Erythroblast (primary cell): Measurements from ENCODE around the gene F8A1.

Experiments used
- GATA1 ChIP-seq: IDR thresholded peaks from 2 replicates; pipeline ENCODE4 v1.6.1; 2011; ENCODE audit warnings: low read depth, mild to moderate bottlenecking, control low read depth, low read length, moderate library complexity
- POLR2A ChIP-seq: IDR thresholded peaks from 2 replicates; pipeline ENCODE4 v1.6.1; 2011; ENCODE audit warnings: mild to moderate bottlenecking, low read length

DNA sequence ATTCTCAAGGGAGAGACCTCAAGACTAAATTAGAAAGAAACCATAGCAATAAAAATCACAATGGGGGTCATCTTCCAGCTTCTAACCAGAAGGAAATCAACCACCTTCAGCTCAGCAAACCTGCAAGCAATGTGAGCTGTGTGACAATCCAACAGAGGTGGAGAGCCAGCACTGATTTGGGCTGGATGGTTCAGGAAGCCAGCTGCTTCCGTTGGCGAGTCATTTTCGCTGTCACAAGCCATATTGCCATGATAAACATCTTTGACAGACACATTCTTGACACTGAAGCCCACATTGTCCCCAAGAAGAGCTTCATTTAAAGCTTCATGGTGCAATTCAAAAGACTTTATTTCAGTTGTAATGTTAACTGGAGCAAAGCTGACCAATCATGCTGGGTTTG is 22.7 kb downstream of the F8A1 start:
- TF ChIP-seq POLR2A (no peak), GATA1 (no peak)
